ENCODE results near the gene RAB7B. TPM values are rescaled to one million over a fixed set of nuclear protein-coding genes. Genes with fewer than 3 reads are reported as not detected.

The RAB7B gene
- total and polyA plus RNA-seq, 2 donors from 2014 or later, result 0.73 to 2.0 TPM

DNA sequence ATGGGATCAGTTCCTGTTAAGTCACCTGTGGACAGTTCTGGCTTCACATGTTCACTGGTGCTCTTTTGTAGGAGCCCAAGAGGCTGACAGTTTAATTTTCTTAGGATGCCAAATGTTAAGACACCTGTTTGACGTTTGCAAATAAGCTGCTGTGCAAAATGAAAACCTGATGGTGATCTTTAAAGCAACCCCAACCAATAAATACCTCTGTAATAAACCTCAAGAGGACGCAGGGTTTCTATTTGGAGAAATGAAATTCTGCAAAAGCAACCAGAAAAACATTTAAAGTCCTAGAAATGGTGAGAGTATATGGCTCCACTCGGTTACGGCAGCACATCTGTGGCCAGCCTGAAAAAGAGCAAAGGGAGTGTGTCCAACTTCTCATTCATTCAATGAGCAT lies 44.1 kb upstream of the RAB7B start:
- Histone ChIP-seq H3K27me3 (ENCODE audit: control insufficient read depth, insufficient read depth, low read length) (no peaks in the 10 kb centered on the region), H3K27ac (ENCODE audit: low read depth in 2 of 2, low read length in 2 of 2) (no peak overlapping the region), H3K4me3 (ENCODE audit: low read length in 3 of 3) (no peak overlapping the region), H3K4me1 (ENCODE audit: control insufficient read depth in 2 of 3, insufficient read depth in 2 of 3, low read depth in 1 of 3, low read length in 3 of 3) (peaks cover 0 to 8% (median 4%) of the 10 kb centered on the region in 3 donors), H3K36me3 (ENCODE audit: control insufficient read depth in 2 of 3, insufficient read depth in 3 of 3, low read length in 3 of 3) (no peaks in the 10 kb centered on the region), H3K9me3 (ENCODE audit: control insufficient read depth in 2 of 3, insufficient read depth in 1 of 3, low read length in 3 of 3) (no peaks in the 10 kb centered on the region), H3K9ac (ENCODE audit: low read length in 3 of 3) (no peak overlapping the region)
- intact Hi-C loops (cut with DNase I), result no loop called here
- FAIRE-seq (no peak), DNase-seq (no peak)
- no peak for TF ChIP-seq CTCF (IDR thresholded peaks at IDR 0.05; ENCODE audit: borderline replicate concordance, extremely low read depth, insufficient read depth)

GRCh38 chr1:206041640-206042039 lies 38.4 kb upstream of the RAB7B start:
- Histone ChIP-seq H3K27me3 (ENCODE audit: control insufficient read depth, insufficient read depth, low read length) (no peaks in the 10 kb centered on the region), H3K27ac (ENCODE audit: low read depth in 2 of 2, low read length in 2 of 2) (no peak overlapping the region), H3K9ac (ENCODE audit: low read length in 3 of 3) (no peak overlapping the region), H3K36me3 (ENCODE audit: control insufficient read depth in 2 of 3, insufficient read depth in 3 of 3, low read length in 3 of 3) (no peaks in the 10 kb centered on the region), H3K4me3 (ENCODE audit: low read length in 3 of 3) (no peak overlapping the region), H3K4me1 (ENCODE audit: control insufficient read depth in 2 of 3, insufficient read depth in 2 of 3, low read depth in 1 of 3, low read length in 3 of 3) (no peaks in the 10 kb centered on the region), H3K9me3 (ENCODE audit: control insufficient read depth in 2 of 3, insufficient read depth in 1 of 3, low read length in 3 of 3) (no peaks in the 10 kb centered on the region)
- TF ChIP-seq CTCF (IDR thresholded peaks at IDR 0.05; ENCODE audit: borderline replicate concordance, extremely low read depth, insufficient read depth), result no peak
- FAIRE-seq, result no peak
- peak; percentile 80 to 88 (median 86) for DNase-seq
- intact Hi-C loops (cut with DNase I), result no loop called here

DNA sequence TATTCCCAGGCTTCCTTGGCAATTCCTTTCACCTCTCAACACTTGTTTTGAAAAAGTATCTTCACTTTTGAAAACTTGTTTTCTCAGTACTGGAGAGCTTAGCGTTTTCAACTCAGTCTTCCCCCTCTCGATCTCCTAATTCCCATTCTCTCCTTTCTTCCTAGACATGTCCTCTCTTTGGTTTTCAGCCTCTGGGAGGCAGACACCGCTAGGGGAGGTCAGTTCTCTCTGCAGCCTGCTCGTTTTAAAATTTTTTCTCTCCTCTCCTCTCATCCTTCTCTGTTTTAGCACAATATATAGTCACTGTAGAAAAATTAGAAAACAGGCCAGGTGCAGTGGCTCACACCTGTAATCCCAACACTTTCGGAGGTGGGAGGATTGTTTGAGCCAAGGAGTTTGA lies 37.1 kb upstream of the RAB7B start:
- Histone ChIP-seq H3K27me3 (ENCODE audit: control insufficient read depth, insufficient read depth, low read length) (no peaks in the 10 kb centered on the region), H3K27ac (ENCODE audit: low read depth in 2 of 2, low read length in 2 of 2) (no peak overlapping the region), H3K4me3 (ENCODE audit: low read length in 3 of 3) (no peak overlapping the region), H3K36me3 (ENCODE audit: control insufficient read depth in 2 of 3, insufficient read depth in 3 of 3, low read length in 3 of 3) (no peaks in the 10 kb centered on the region), H3K4me1 (ENCODE audit: control insufficient read depth in 2 of 3, insufficient read depth in 2 of 3, low read depth in 1 of 3, low read length in 3 of 3) (no peaks in the 10 kb centered on the region), H3K9ac (ENCODE audit: low read length in 3 of 3) (no peak overlapping the region), H3K9me3 (ENCODE audit: control insufficient read depth in 2 of 3, insufficient read depth in 1 of 3, low read length in 3 of 3) (no peaks in the 10 kb centered on the region)
- no peak for TF ChIP-seq CTCF (IDR thresholded peaks at IDR 0.05; ENCODE audit: borderline replicate concordance, extremely low read depth, insufficient read depth)
- no peak for DNase-seq
- intact Hi-C loops (cut with DNase I), result no loop called here
- FAIRE-seq, result no peak

Data from kidney (tissue), 14 donors.